ENCODE results near the gene LAMP5.

LAMP5 gene

GRCh38 chr20:9508240-9508661, 6.1 kb upstream of the LAMP5 start:
- no peaks in the 10 kb centered on the region for H3K4me1 ChIP-seq (ENCODE audit: low read length)
- TF ChIP-seq EZH2phosphoT487 (IDR thresholded peaks at IDR 0.05; ENCODE audit: low read depth): no peak
- no peak for TF ChIP-seq CTCF (IDR thresholded peaks at IDR 0.05; ENCODE audit: low read depth, low read length)
- H3K9me3 ChIP-seq (ENCODE audit: insufficient read depth, low read length): no peaks in the 10 kb centered on the region
- no peak overlapping the region for H3K4me3 ChIP-seq (ENCODE audit: low read length)
- H3K36me3 ChIP-seq (replicated peaks; ENCODE audit: low read depth, low read length): no peaks in the 10 kb centered on the region
- no peaks in the 10 kb centered on the region for H3K79me2 ChIP-seq (ENCODE audit: low read length)
- H2AFZ ChIP-seq (ENCODE audit: low read depth, low read length): no peak overlapping the region
- no peak overlapping the region for H3K9ac ChIP-seq (ENCODE audit: low read length)
- H4K20me1 ChIP-seq (ENCODE audit: insufficient read depth, low read length): no peaks in the 10 kb centered on the region
- H3K4me2 ChIP-seq (ENCODE audit: low read length): no peak overlapping the region
- no peak overlapping the region for H3K27ac ChIP-seq (ENCODE audit: low read length)
- H3K27me3 ChIP-seq (ENCODE audit: low read depth, low read length): 0 out of 2 replicates have a peak, but pooled peaks cover 4% of the 10 kb centered on the region

- Histone ChIP-seq H3K79me2 (ENCODE audit: low read length) (no peaks in the 10 kb centered on the region), H3K4me2 (ENCODE audit: low read length) (no peak overlapping the region), H3K27ac (ENCODE audit: low read length) (no peak overlapping the region), H3K4me3 (ENCODE audit: low read length) (no peak overlapping the region), H3K36me3 (replicated peaks; ENCODE audit: low read depth, low read length) (no peaks in the 10 kb centered on the region), H3K27me3 (ENCODE audit: low read depth, low read length) (0 out of 2 replicates have a peak, but pooled peaks cover 4% of the 10 kb centered on the region), H3K9me3 (ENCODE audit: insufficient read depth, low read length) (no peaks in the 10 kb centered on the region), H2AFZ (ENCODE audit: low read depth, low read length) (no peak overlapping the region), H3K9ac (ENCODE audit: low read length) (no peak overlapping the region), H3K4me1 (ENCODE audit: low read length) (no peaks in the 10 kb centered on the region), H4K20me1 (ENCODE audit: insufficient read depth, low read length) (no peaks in the 10 kb centered on the region)
- TF ChIP-seq EZH2phosphoT487 (IDR thresholded peaks at IDR 0.05; ENCODE audit: low read depth) (no peak), CTCF (IDR thresholded peaks at IDR 0.05; ENCODE audit: low read depth, low read length) (no peak)
Observed at GRCh38 chr20:9508696-9509178, 5.7 kb upstream of the LAMP5 start.

- 0 out of 2 replicates have a peak, but pooled peaks cover 4% of the 10 kb centered on the region for H3K27me3 ChIP-seq (ENCODE audit: low read depth, low read length)
- no peak overlapping the region for H3K27ac ChIP-seq (ENCODE audit: low read length)
- H3K79me2 ChIP-seq (ENCODE audit: low read length): no peaks in the 10 kb centered on the region
- no peak overlapping the region for H2AFZ ChIP-seq (ENCODE audit: low read depth, low read length)
- no peak overlapping the region for H3K4me2 ChIP-seq (ENCODE audit: low read length)
- no peak overlapping the region for H3K9ac ChIP-seq (ENCODE audit: low read length)
- no peak overlapping the region for H3K4me3 ChIP-seq (ENCODE audit: low read length)
- H4K20me1 ChIP-seq (ENCODE audit: insufficient read depth, low read length): no peaks in the 10 kb centered on the region
- TF ChIP-seq CTCF (IDR thresholded peaks at IDR 0.05; ENCODE audit: low read depth, low read length) (no peak), EZH2phosphoT487 (IDR thresholded peaks at IDR 0.05; ENCODE audit: low read depth) (no peak)
- H3K9me3 ChIP-seq (ENCODE audit: insufficient read depth, low read length): no peaks in the 10 kb centered on the region
- no peaks in the 10 kb centered on the region for H3K4me1 ChIP-seq (ENCODE audit: low read length)
- no peaks in the 10 kb centered on the region for H3K36me3 ChIP-seq (replicated peaks; ENCODE audit: low read depth, low read length)
Observed at GRCh38 chr20:9509246-9509645, 5.1 kb upstream of the LAMP5 start.

GRCh38 chr20:9510911-9511310, 3.5 kb upstream of the LAMP5 start:
- TF ChIP-seq CTCF (IDR thresholded peaks at IDR 0.05; ENCODE audit: low read depth, low read length) (no peak), EZH2phosphoT487 (IDR thresholded peaks at IDR 0.05; ENCODE audit: low read depth) (no peak)
- Histone ChIP-seq H3K9me3 (ENCODE audit: insufficient read depth, low read length) (no peaks in the 10 kb centered on the region), H3K4me3 (ENCODE audit: low read length) (no peak overlapping the region), H3K4me2 (ENCODE audit: low read length) (no peak overlapping the region), H3K4me1 (ENCODE audit: low read length) (no peaks in the 10 kb centered on the region), H3K36me3 (replicated peaks; ENCODE audit: low read depth, low read length) (no peaks in the 10 kb centered on the region), H4K20me1 (ENCODE audit: insufficient read depth, low read length) (no peaks in the 10 kb centered on the region), H2AFZ (ENCODE audit: low read depth, low read length) (no peak overlapping the region), H3K79me2 (ENCODE audit: low read length) (no peaks in the 10 kb centered on the region), H3K9ac (ENCODE audit: low read length) (no peak overlapping the region), H3K27me3 (ENCODE audit: low read depth, low read length) (0 out of 2 replicates have a peak, but pooled peaks cover 4% of the 10 kb centered on the region), H3K27ac (ENCODE audit: low read length) (no peak overlapping the region)

Measured in OCI-LY3 (cell line).